K562 (cell line): Measurements from ENCODE around the gene ODAD3. TPM values are rescaled to one million over a fixed set of nuclear protein-coding genes. Genes with fewer than 3 reads are reported as not detected.

ENCODE experiments used
- ATAC-seq: fragments of 200-7000 bp; cut with Tn5 transposase; 3 replicates; pipeline ENCODE4 v1.9.1; 2020; ENCODE audit warnings: moderate library complexity
- BruUV-seq: library from RNA; stranded (reverse); fragments of 400-500 nt; replicated peaks from 2 replicates; lab custom pipeline; 2021; lab: Mats Ljungman, UMichigan
- CTCF ChIA-PET: fragments of 300-600 bp; formaldehyde crosslinking; extraction: SDS; loops from one replicate; lab custom pipeline; 2021; ENCODE audit warnings: low intra/inter-chr PET ratio; lab: Yijun Ruan, JAX
- POLR2A ChIA-PET: fragments of 300-600, 350-650 bp; sonication (Branson Sonifier 250); formaldehyde crosslinking; extraction: SDS; loops from one replicate; lab custom pipeline; 2021; ENCODE audit warnings: antibody characterized with exemption, inconsistent platforms; lab: Yijun Ruan, JAX
- DNase-seq, 4 experiments: peaks; one replicate each; pipeline versions ENCODE4 v3.0.0 to v3.0.0-alpha.2; 2011 to 2018; ENCODE audit warnings: low spot score in 3 of 4, mixed read lengths in 3 of 4; ENCODE audit errors: extremely low read depth in 1 of 4
- FAIRE-seq: peaks from 2 replicates; lab custom pipeline; 2011; peaks lifted over from hg19 to GRCh38; lab: Jason Lieb, UNC
- H2AFZ ChIP-seq: 2 replicates; pipeline ENCODE4 v1.6.0; 2011; ENCODE audit warnings: low read depth, low read length, control low read depth, inconsistent platforms
- H3K27ac ChIP-seq: fragments of 200-600 bp; 3 replicates; pipeline ENCODE4 v1.8.0; 2011; ENCODE audit warnings: low read depth, mild to moderate bottlenecking, control low read depth, inconsistent platforms, low read length, moderate library complexity, mixed read lengths; ENCODE audit errors: extremely low read depth
- H3K27me3 ChIP-seq, 2 experiments: fragments of 300-600 bp in 1 of 2; 2 replicates in 1 of 2; 3 replicates in 1 of 2; pipeline versions ENCODE4 v1.6.0 to v1.8.0; 2011; ENCODE audit warnings: inconsistent platforms in 2 of 2, low read length in 2 of 2, mild to moderate bottlenecking in 1 of 2, mixed read lengths in 1 of 2, moderate library complexity in 1 of 2; ENCODE audit not compliant: control insufficient read depth in 2 of 2, insufficient read depth in 2 of 2
- H3K36me3 ChIP-seq: fragments of 300-600 bp; 3 replicates; pipeline ENCODE4 v1.8.0; 2011; ENCODE audit warnings: mild to moderate bottlenecking, low read length, inconsistent platforms; ENCODE audit not compliant: control insufficient read depth, insufficient read depth
- H3K4me1 ChIP-seq, 2 experiments: fragments of 200-600 bp in 1 of 2; replicated peaks in 1 of 2; 2 replicates in 1 of 2; 3 replicates in 1 of 2; pipeline versions ENCODE4 v1.5.1 to v1.8.0; 2011; ENCODE audit warnings: inconsistent platforms in 2 of 2, low read length in 2 of 2, mild to moderate bottlenecking in 1 of 2, mixed read lengths in 1 of 2, moderate library complexity in 1 of 2; ENCODE audit not compliant: control insufficient read depth in 2 of 2, insufficient read depth in 2 of 2
- H3K4me2 ChIP-seq: 2 replicates; pipeline ENCODE4 v1.6.1; 2011; ENCODE audit warnings: low read length, control low read depth, inconsistent platforms, mixed read lengths; ENCODE audit not compliant: insufficient read depth
- H3K4me3 ChIP-seq: fragments of 200-600 bp; sonication (generic), shearing (Covaris generic); 2 replicates; pipeline ENCODE4 v1.5.1; 2016; ENCODE audit warnings: control low read depth, inconsistent platforms
- H3K79me2 ChIP-seq: fragments of 200-600 bp; 3 replicates; pipeline ENCODE4 v1.8.0; 2011; ENCODE audit warnings: low read length, inconsistent platforms; ENCODE audit not compliant: control insufficient read depth, insufficient read depth
- H3K9ac ChIP-seq, 2 experiments: 2 replicates each; pipeline versions ENCODE4 v1.6.0 to v1.6.1; 2011; ENCODE audit warnings: low read depth in 2 of 2, low read length in 2 of 2, control low read depth in 1 of 2, inconsistent platforms in 1 of 2, mild to moderate bottlenecking in 1 of 2, mixed read lengths in 1 of 2; ENCODE audit not compliant: insufficient read depth in 1 of 2
- H3K9me1 ChIP-seq: one replicate; pipeline ENCODE4 v1.6.0; 2011; ENCODE audit warnings: inconsistent platforms, mild to moderate bottlenecking, low read length, moderate library complexity; ENCODE audit not compliant: control insufficient read depth, insufficient read depth
- H3K9me3 ChIP-seq: replicated peaks from 2 replicates; pipeline ENCODE4 v1.5.1; 2011; ENCODE audit warnings: low read depth, low read length, inconsistent platforms; ENCODE audit not compliant: control insufficient read depth, insufficient read depth
- H4K20me1 ChIP-seq: replicated peaks from 2 replicates; pipeline ENCODE4 v1.6.1; 2011; ENCODE audit warnings: low read length, inconsistent platforms, mixed read lengths; ENCODE audit not compliant: control insufficient read depth, insufficient read depth
- ELK1 ChIP-seq: sonication (generic); formaldehyde crosslinking; IDR thresholded peaks from 2 replicates; pipeline ENCODE4 v1.8.1; 2022; ENCODE audit warnings: missing genetic modification reagents
- FOXA3 ChIP-seq, 2 experiments: fragments of 450-650 bp in 1 of 2; sonication (generic) in 1 of 2; formaldehyde crosslinking; IDR thresholded peaks in 1 of 2; conservative IDR thresholded peaks in 1 of 2; 2 replicates each; pipeline versions ENCODE4 v1.4.0 to v1.8.0; 2020 to 2022; ENCODE audit warnings: mild to moderate bottlenecking in 2 of 2, missing genetic modification reagents in 1 of 2
- HMBOX1 ChIP-seq: sonication (generic); IDR thresholded peaks from 2 replicates; pipeline ENCODE4 v1.6.1; 2016
- NCOA4 ChIP-seq: fragments of 450-650 bp; IDR thresholded peaks from 2 replicates; pipeline ENCODE4 v1.6.1; 2018; ENCODE audit warnings: mild to moderate bottlenecking; ENCODE audit not compliant: partially characterized antibody
- NFIX ChIP-seq: fragments of 250-450 bp; sonication (Bioruptor Pico); IDR thresholded peaks from 2 replicates; pipeline ENCODE4 v1.4.0; 2020; ENCODE audit warnings: low read depth, mild to moderate bottlenecking, moderate library complexity
- PCBP2 ChIP-seq: fragments of 200-400 bp; formaldehyde crosslinking; IDR thresholded peaks from 2 replicates; pipeline ENCODE4 v1.6.1; 2018; ENCODE audit warnings: low read length, low read depth, mild to moderate bottlenecking, moderate library complexity; ENCODE audit not compliant: poor library complexity, severe bottlenecking
- PML ChIP-seq: IDR thresholded peaks from 2 replicates; pipeline ENCODE4 v1.6.1; 2012; ENCODE audit warnings: low read length, inconsistent platforms
- RBM17 ChIP-seq: fragments of 200-400 bp; formaldehyde crosslinking; IDR thresholded peaks from 2 replicates; pipeline ENCODE4 v1.6.1; 2017; ENCODE audit warnings: low read depth, mild to moderate bottlenecking, low read length, borderline replicate concordance
- SPI1 ChIP-seq: IDR thresholded peaks from 2 replicates; pipeline ENCODE4 v1.6.1; 2011; ENCODE audit warnings: low read depth, low read length, control low read depth, borderline replicate concordance
- TEAD4 ChIP-seq, 2 experiments: sonication (generic) in 1 of 2; formaldehyde crosslinking in 1 of 2; IDR thresholded peaks; 2 replicates each; pipeline versions ENCODE4 v1.6.1 to v1.8.0; 2012 to 2022; ENCODE audit warnings: borderline replicate concordance in 1 of 2, inconsistent platforms in 1 of 2, low read length in 1 of 2, mild to moderate bottlenecking in 1 of 2, missing genetic modification reagents in 1 of 2
- ZFP91 ChIP-seq: sonication (generic); formaldehyde crosslinking; IDR thresholded peaks from 2 replicates; pipeline ENCODE4 v1.8.0; 2022; ENCODE audit warnings: mild to moderate bottlenecking, missing genetic modification reagents
- ZNF655 ChIP-seq: fragments of 250-450 bp; sonication (Bioruptor Pico); IDR thresholded peaks from 2 replicates; pipeline ENCODE4 v1.5.0; 2021
- ZZZ3 ChIP-seq: fragments of 450-650 bp; IDR thresholded peaks from 2 replicates; pipeline ENCODE4 v1.6.1; 2016; ENCODE audit warnings: antibody characterized with exemption, mild to moderate bottlenecking, moderate library complexity
- WGBS: fragments of 100-300 bp; shearing (Covaris generic); methylation state at CpG from one replicate; pipeline ENCODE4 v1.1.6; 2016; ENCODE audit warnings: low coverage, mixed read lengths; ENCODE audit not compliant: insufficient coverage; ENCODE audit errors: missing lambda C conversion rate; 5-methylcytosine and 5-hydroxymethylcytosine counted together
- in situ Hi-C: fragments of 300-500 bp; cut with MboI; formaldehyde crosslinking; loops from 4 replicates; pipeline ENCODE4 v1.15.0; 2018; ENCODE audit warnings: inconsistent platforms, mixed read lengths
- intact Hi-C: fragments of 100-400 bp; cut with micrococcal nuclease; formaldehyde crosslinking; loops from 2 replicates; pipeline ENCODE4 v1.14.2; 2022
- polyA plus RNA-seq, 8 experiments: library from polyadenylated mRNA; depleted of rRNA in 4 of 8; stranded (reverse) in 5 of 8; unstranded in 3 of 8; fragments of >200 nt; fragmentation: Nextera tagmentation in 2 of 8; fragmentation: Illumina TruSeq in 1 of 8; extraction: Ambion mirVana in 2 of 8; extraction: Trizol in 1 of 8; gene quantifications; 2 replicates each; pipeline versions ENCODE4 v1.2.1 to v1.2.3, GENCODE V29; 2011 to 2014; ENCODE audit warnings: inconsistent platforms in 1 of 8, missing spikeins in 1 of 8
- total RNA-seq, 7 experiments: library from RNA; depleted of rRNA in 6 of 7; stranded (reverse); fragments of >200 nt in 6 of 7; fragmentation: Illumina TruSeq in 2 of 7; extraction: Trizol in 2 of 7; gene quantifications; 2 replicates each; pipeline versions ENCODE4 v1.2.1 to v1.2.3, GENCODE V29; 2011 to 2021; ENCODE audit warnings: low replicate concordance in 1 of 7

Gene ODAD3
- total and polyA plus RNA-seq, 9 of the 15 experiments (the other 6 are each of a cell fraction or from before 2014, with no cell fraction given) = 0.07 to 0.72 (median 0.14) TPM; not detected in 2

GRCh38 chr19:11383706-11384048, 51.2 kb downstream of the ODAD3 start (continued):
- no peak for TF ChIP-seq ZNF655 (CRISPR knock-in tag)
- TF ChIP-seq TEAD4 (IDR thresholded peaks at IDR 0.05; ENCODE audit: low read length) = no peak
- TF ChIP-seq TEAD4 (CRISPR knock-in tag; IDR thresholded peaks at IDR 0.05; ENCODE audit: borderline replicate concordance) = no peak

- ATAC-seq (peak; percentile 89), DNase-seq (peak; percentile 88 to 95 (median 88)), FAIRE-seq (peak; percentile 92)
- ChIA-PET POLR2A (interaction anchor here (0.6 to 2.8 kb wide), 10 partner anchors 9 to 919 kb away, joined by 3 to 20 read pairs (median 3); partner anchors contain the start of genes ODAD3 and SWSAP1), CTCF (interaction anchor here (0.6 kb wide), 1 partner anchor 153 kb away, joined by 3 read pairs; no protein-coding TSS in a partner anchor)
- H3K9me3 ChIP-seq = no peaks in the 10 kb centered on the region
- H3K27ac ChIP-seq = peak overlapping the region; percentile 70
- H2AFZ ChIP-seq = peak overlapping the region; percentile 80
- H3K36me3 ChIP-seq = peaks cover 32% of the 10 kb centered on the region
- under 1% methylated on average over 47 of the region's 65 CpGs for WGBS
- intact Hi-C loops = loop anchor here (5.0 kb wide), 2 partner anchors 91 to 99 kb away; partner anchors contain the start of gene ELAVL3
- peaks cover 3% of the 10 kb centered on the region for H3K9me1 ChIP-seq
- peaks cover 8 to 50% of the 10 kb centered on the region in 2 experiments; a peak in 3 of 5 replicates for H3K4me1 ChIP-seq
- H3K79me2 ChIP-seq = peaks cover 16% of the 10 kb centered on the region; the same call in 2 of the 3 replicates
- peak overlapping the region; percentile 90 for H3K4me2 ChIP-seq
- no peaks in the 10 kb centered on the region; the same call in 1 of the 2 replicates for H4K20me1 ChIP-seq
- no peaks in the 10 kb centered on the region for H3K27me3 ChIP-seq
- in situ Hi-C loops = no loop called here
- TSS peak; percentile 51 for BruUV-seq
- peak overlapping the region; percentile 64 to 91 for H3K9ac ChIP-seq
- peak overlapping the region; percentile 50 for H3K4me3 ChIP-seq
- no peak for TF ChIP-seq RBM17
- TF ChIP-seq ZFP91 = 0 out of 2 replicates have a peak, but pooled peaks have one; percentile 9
- TF ChIP-seq NFIX = no peak
- no peak for TF ChIP-seq HMBOX1
- no peak for TF ChIP-seq PCBP2
- no peak for TF ChIP-seq ELK1 (CRISPR knock-in tag)
- no peak for TF ChIP-seq ZZZ3
- no peak for TF ChIP-seq NCOA4
- TF ChIP-seq PML = peak; percentile 45; the same call in 1 of the 2 replicates
- TF ChIP-seq SPI1 = no peak
- no peak for TF ChIP-seq FOXA3 (CRISPR knock-in tag; conservative IDR thresholded peaks at IDR 0.05 in 1 of 2, IDR thresholded peaks at IDR 0.05 in 1 of 2)
These were observed 51.8 kb downstream of the ODAD3 start for GRCh38 chr19:11382898-11383705.
